OCI-LY3 (cell line): Measurements from ENCODE around the gene C16orf90.

Experiments
- H2AFZ ChIP-seq: fragments of 200-600, 300-600 bp; shearing (Covaris generic); 2 replicates; pipeline ENCODE4 v1.6.0; 2014; ENCODE audit warnings: antibody characterized with exemption, low read depth, low read length
- H3K27ac ChIP-seq: fragments of 200-600, 300-600 bp; sonication (generic); 2 replicates; pipeline ENCODE4 v1.5.1; 2014; ENCODE audit warnings: mild to moderate bottlenecking, low read length, moderate library complexity, mixed read lengths
- H3K27me3 ChIP-seq: fragments of 200-600, 300-600 bp; sonication (generic); 2 replicates; pipeline ENCODE4 v1.6.1; 2014; ENCODE audit warnings: low read depth, low read length, mixed read lengths
- H3K36me3 ChIP-seq: fragments of 200-600, 300-600 bp; sonication (generic); replicated peaks from 2 replicates; pipeline ENCODE3; 2014; ENCODE audit warnings: low read depth, low read length, mixed read lengths
- H3K4me1 ChIP-seq: fragments of 300-600, 200-600 bp; sonication (generic); 2 replicates; pipeline ENCODE4 v1.6.1; 2014; ENCODE audit warnings: low read length, mixed read lengths
- H3K4me2 ChIP-seq: fragments of 200-600, 300-600 bp; sonication (generic); 2 replicates; pipeline ENCODE4 v1.6.1; 2014; ENCODE audit warnings: low read length, mixed read lengths
- H3K4me3 ChIP-seq: fragments of 300-600, 200-600 bp; sonication (generic); 2 replicates; pipeline ENCODE4 v1.5.1; 2014; ENCODE audit warnings: antibody characterized with exemption, mild to moderate bottlenecking, low read length, moderate library complexity
- H3K79me2 ChIP-seq: fragments of 300-600, 200-600 bp; shearing (Covaris generic); 2 replicates; pipeline ENCODE4 v1.6.1; 2014; ENCODE audit warnings: mild to moderate bottlenecking, low read length, mixed read lengths
- H3K9ac ChIP-seq: fragments of 300-600, 200-600 bp; shearing (Covaris generic); 2 replicates; pipeline ENCODE4 v1.6.0; 2014; ENCODE audit warnings: mild to moderate bottlenecking, low read length, moderate library complexity
- H3K9me3 ChIP-seq: fragments of 200-600, 300-600 bp; shearing (Covaris generic); 2 replicates; pipeline ENCODE4 v1.6.1; 2014; ENCODE audit warnings: low read length, mixed read lengths; ENCODE audit not compliant: insufficient read depth
- H4K20me1 ChIP-seq: fragments of 200-600, 300-600 bp; sonication (generic); 2 replicates; pipeline ENCODE4 v1.6.1; 2016; ENCODE audit warnings: low read length, mixed read lengths; ENCODE audit not compliant: insufficient read depth
- CTCF ChIP-seq: fragments of 200-600, 300-600 bp; sonication (generic); IDR thresholded peaks from 2 replicates; pipeline ENCODE4 v1.5.1; 2014; ENCODE audit warnings: antibody characterized with exemption, low read length, low read depth
- EZH2phosphoT487 ChIP-seq: fragments of 200-600 bp; shearing (Covaris generic); IDR thresholded peaks from 2 replicates; pipeline ENCODE4 v1.6.1; 2018; ENCODE audit warnings: antibody characterized with exemption, mixed run types, low read depth

C16orf90 gene

GRCh38 chr16:3470723-3471122, 24.6 kb downstream of the C16orf90 start:
- peaks cover 26% of the 10 kb centered on the region for H3K36me3 ChIP-seq
- H3K4me1 ChIP-seq, result no peaks in the 10 kb centered on the region
- peaks cover 97% of the 10 kb centered on the region for H3K79me2 ChIP-seq
- H3K27ac ChIP-seq, result no peak overlapping the region
- peaks cover 52% of the 10 kb centered on the region for H4K20me1 ChIP-seq
- H3K27me3 ChIP-seq, result no peaks in the 10 kb centered on the region
- no peak overlapping the region for H3K4me2 ChIP-seq
- no peak overlapping the region for H3K4me3 ChIP-seq
- TF ChIP-seq EZH2phosphoT487 (no peak), CTCF (no peak)
- peaks cover 5% of the 10 kb centered on the region; the same call in 1 of the 2 replicates for H3K9me3 ChIP-seq
- H2AFZ ChIP-seq, result no peak overlapping the region
- no peak overlapping the region for H3K9ac ChIP-seq

GRCh38 chr16:3469736-3470135, 25.6 kb downstream of the C16orf90 start:
- no peak overlapping the region for H3K27ac ChIP-seq
- TF ChIP-seq CTCF (no peak), EZH2phosphoT487 (no peak)
- no peak overlapping the region for H3K9ac ChIP-seq
- no peak overlapping the region for H2AFZ ChIP-seq
- H3K79me2 ChIP-seq, result peaks cover 100% of the 10 kb centered on the region
- H3K4me3 ChIP-seq, result no peak overlapping the region
- no peaks in the 10 kb centered on the region for H3K4me1 ChIP-seq
- no peak overlapping the region for H3K4me2 ChIP-seq
- H3K9me3 ChIP-seq, result peaks cover 5% of the 10 kb centered on the region; the same call in 1 of the 2 replicates
- no peaks in the 10 kb centered on the region for H3K27me3 ChIP-seq
- peaks cover 31% of the 10 kb centered on the region for H3K36me3 ChIP-seq
- H4K20me1 ChIP-seq, result peaks cover 57% of the 10 kb centered on the region

GRCh38 chr16:3468501-3468900, 26.8 kb downstream of the C16orf90 start:
- Histone ChIP-seq H3K27ac (no peak overlapping the region), H2AFZ (no peak overlapping the region), H4K20me1 (peaks cover 58% of the 10 kb centered on the region), H3K4me1 (0 out of 2 replicates have a peak, but pooled peaks cover 2% of the 10 kb centered on the region), H3K4me3 (no peak overlapping the region), H3K36me3 (peaks cover 31% of the 10 kb centered on the region), H3K79me2 (peaks cover 100% of the 10 kb centered on the region), H3K4me2 (no peak overlapping the region), H3K9me3 (peaks cover 5% of the 10 kb centered on the region; the same call in 1 of the 2 replicates), H3K9ac (no peak overlapping the region), H3K27me3 (no peaks in the 10 kb centered on the region)
- TF ChIP-seq CTCF (no peak), EZH2phosphoT487 (no peak)

GRCh38 chr16:3467921-3468320, 27.4 kb downstream of the C16orf90 start:
- Histone ChIP-seq H3K4me1 (0 out of 2 replicates have a peak, but pooled peaks cover 2% of the 10 kb centered on the region), H4K20me1 (peaks cover 58% of the 10 kb centered on the region), H3K27ac (no peak overlapping the region), H3K9ac (no peak overlapping the region), H3K79me2 (peaks cover 100% of the 10 kb centered on the region), H2AFZ (no peak overlapping the region), H3K27me3 (no peaks in the 10 kb centered on the region), H3K4me3 (no peak overlapping the region), H3K9me3 (peaks cover 3% of the 10 kb centered on the region; the same call in 1 of the 2 replicates), H3K36me3 (peaks cover 30% of the 10 kb centered on the region), H3K4me2 (no peak overlapping the region)
- TF ChIP-seq CTCF, result no peak
- TF ChIP-seq EZH2phosphoT487, result no peak
